GM21381 (cell line): ENCODE data around the gene SLC7A14.
"Not testable (repeated sequence)": the region's sequence is repeated elsewhere in the genome, so short reads cannot be mapped to it uniquely, and the experiment has no call there.

Experiments used
- ATAC-seq: cut with Tn5 transposase; IDR thresholded peaks from one replicate; pipeline ENCODE4 v1.9.1; 2021; ENCODE audit warnings: mild to moderate bottlenecking, moderate library complexity; ENCODE audit not compliant: unreplicated experiment

The SLC7A14 gene

GRCh38 chr3:170594528-170594927 lies 8.7 kb upstream of the SLC7A14 start:
- ATAC-seq = no peak

GRCh38 chr3:170593634-170594033 lies 7.8 kb upstream of the SLC7A14 start:
- no peak for ATAC-seq

GRCh38 chr3:170589113-170589512 lies 3.2 kb upstream of the SLC7A14 start:
- ATAC-seq = no peak

- ATAC-seq = no peak
These were observed 603 bp downstream of the SLC7A14 start for GRCh38 chr3:170585008-170585936.

- no peak for ATAC-seq
These were observed 1.3 kb downstream of the SLC7A14 start for GRCh38 chr3:170584585-170585007.

GRCh38 chr3:170579646-170580045 lies 6.2 kb downstream of the SLC7A14 start:
- ATAC-seq = no peak

GRCh38 chr3:170572665-170573253 lies 13.1 kb downstream of the SLC7A14 start:
- peak; percentile 98 for ATAC-seq

- not testable (repeated sequence) for ATAC-seq
These were observed 18.3 kb downstream of the SLC7A14 start for GRCh38 chr3:170567598-170567997.

- ATAC-seq = no peak
These were observed 19.5 kb downstream of the SLC7A14 start for GRCh38 chr3:170566413-170566812.

- ATAC-seq = no peak
These were observed 20.4 kb downstream of the SLC7A14 start for GRCh38 chr3:170565495-170565894.

- no peak for ATAC-seq
These were observed 21.2 kb downstream of the SLC7A14 start for GRCh38 chr3:170564664-170565063.

- ATAC-seq = peak; percentile 81
These were observed 22.0 kb downstream of the SLC7A14 start for GRCh38 chr3:170563712-170564423.

GRCh38 chr3:170562080-170562479 lies 23.8 kb downstream of the SLC7A14 start:
- no peak for ATAC-seq

- ATAC-seq = no peak
These were observed 25.0 kb downstream of the SLC7A14 start for GRCh38 chr3:170560717-170561382.

GRCh38 chr3:170560296-170560695 lies 25.6 kb downstream of the SLC7A14 start:
- no peak for ATAC-seq

- ATAC-seq = no peak
These were observed 27.4 kb downstream of the SLC7A14 start for GRCh38 chr3:170558427-170558826.

GRCh38 chr3:170555329-170555728 lies 30.5 kb downstream of the SLC7A14 start:
- ATAC-seq = no peak

- no peak for ATAC-seq
These were observed 31.8 kb downstream of the SLC7A14 start for GRCh38 chr3:170553788-170554757.

- ATAC-seq = no peak
These were observed 34.6 kb downstream of the SLC7A14 start for GRCh38 chr3:170551252-170551651.

GRCh38 chr3:170542704-170543103 lies 43.2 kb downstream of the SLC7A14 start:
- ATAC-seq = no peak
